HG03432 (cell line): Measurements from ENCODE around the gene OLFML1.

Experiments used
- ATAC-seq: cut with Tn5 transposase; IDR thresholded peaks from one replicate; pipeline ENCODE4 v1.9.1; 2021; ENCODE audit warnings: mild to moderate bottlenecking, moderate library complexity; ENCODE audit not compliant: unreplicated experiment

OLFML1 gene

GRCh38 chr11:7530013-7530640, 44.8 kb downstream of the OLFML1 start:
- ATAC-seq, result no peak

DNA sequence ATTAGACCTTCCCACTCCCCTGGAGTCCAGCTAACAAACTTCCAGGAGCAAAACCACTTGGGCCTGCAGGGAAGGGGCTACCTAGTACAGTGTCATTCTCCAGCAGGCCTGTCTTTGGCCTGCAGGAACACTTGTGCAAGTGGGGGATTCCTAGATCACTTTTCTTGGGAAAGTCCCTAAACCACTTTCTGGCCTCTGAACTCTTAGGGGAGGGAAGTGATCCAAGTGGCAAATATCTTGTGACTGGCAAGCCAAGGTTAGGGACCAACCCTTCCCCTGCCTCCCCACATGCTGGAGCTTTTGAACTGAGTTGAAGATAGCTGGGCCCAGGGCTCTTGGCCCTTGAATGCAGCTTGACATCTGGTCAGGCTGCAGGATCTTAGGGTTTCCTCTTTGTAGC, 45.7 kb downstream of the OLFML1 start:
- peak; percentile 28 for ATAC-seq

DNA sequence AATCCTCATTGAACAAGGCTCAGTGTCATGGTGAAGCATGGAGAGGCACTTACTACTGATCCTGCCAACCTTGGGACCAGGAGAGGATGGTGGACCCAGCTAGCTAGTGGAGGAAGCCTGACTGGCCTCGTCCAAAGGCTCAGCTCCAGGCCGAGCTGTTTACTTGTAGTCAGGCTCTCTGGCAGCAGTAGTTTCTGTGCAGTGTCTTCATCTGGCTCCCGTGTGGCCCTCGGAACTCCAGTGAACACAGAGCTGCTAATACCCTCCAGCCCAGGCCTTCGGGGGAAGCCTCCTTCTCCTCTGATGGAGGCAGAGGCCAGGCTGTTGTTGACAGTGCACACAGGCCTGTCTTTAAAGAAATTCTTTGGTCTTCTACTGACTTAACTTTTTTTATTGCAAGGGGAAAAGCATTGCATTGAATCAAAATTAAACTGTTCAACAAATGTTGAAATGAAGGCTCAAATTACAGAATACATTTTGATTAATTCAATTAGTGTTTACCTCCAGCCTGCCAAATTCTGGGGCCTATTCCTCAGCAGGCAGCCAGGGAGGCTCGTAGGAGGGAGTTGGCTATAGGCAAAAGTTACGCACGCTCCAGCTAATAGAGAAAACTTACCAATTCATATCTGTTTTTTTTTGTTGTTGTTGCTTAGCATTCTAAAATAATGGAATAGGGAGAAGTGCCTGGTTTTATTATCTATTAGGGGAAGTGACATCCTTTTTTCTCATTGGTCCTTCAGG, 47.3 kb downstream of the OLFML1 start:
- ATAC-seq, result no peak

DNA sequence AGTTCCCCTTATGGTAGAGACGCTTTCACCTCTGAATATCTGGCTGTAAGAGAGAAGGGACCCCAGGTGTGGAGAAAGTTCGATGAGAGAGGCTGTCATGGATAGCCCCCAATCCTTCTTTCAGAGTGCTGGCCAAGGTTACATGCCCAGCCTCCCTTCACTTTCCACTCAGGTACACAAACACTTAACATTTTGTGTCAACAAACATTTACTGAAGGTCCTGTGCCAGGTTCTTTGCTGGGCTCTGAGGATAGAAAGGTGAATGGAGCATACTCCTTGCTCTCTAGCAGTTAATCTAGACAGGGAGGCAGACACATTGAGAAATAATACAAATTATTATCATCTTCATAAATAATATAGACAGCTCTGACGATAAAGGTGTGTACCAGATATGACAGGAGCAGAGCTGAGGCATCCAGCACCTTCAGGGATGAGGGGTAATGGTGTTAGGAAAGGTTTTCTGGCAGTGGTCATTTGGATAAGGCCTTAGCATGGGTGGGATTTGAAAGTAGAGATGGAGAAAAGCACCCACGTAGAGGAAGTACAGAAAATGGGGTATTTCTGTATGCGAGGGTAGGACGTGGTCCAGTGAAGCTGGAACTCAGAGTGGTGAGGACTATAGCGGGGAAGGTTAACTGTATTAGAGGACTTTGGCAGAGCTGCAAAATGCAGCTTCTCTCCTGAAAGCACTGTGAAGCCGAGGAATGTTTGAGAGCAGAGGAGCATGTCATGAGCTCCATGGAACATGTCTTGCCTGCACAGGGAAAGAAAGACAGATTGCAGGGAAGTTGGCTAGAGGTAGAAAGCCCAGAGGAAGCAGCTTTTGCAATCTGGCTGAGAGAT, 48.1 kb downstream of the OLFML1 start:
- ATAC-seq, result peak; percentile 46

- peak; percentile 74 for ATAC-seq
These were observed 48.7 kb downstream of the OLFML1 start for GRCh38 chr11:7534042-7534378.

DNA sequence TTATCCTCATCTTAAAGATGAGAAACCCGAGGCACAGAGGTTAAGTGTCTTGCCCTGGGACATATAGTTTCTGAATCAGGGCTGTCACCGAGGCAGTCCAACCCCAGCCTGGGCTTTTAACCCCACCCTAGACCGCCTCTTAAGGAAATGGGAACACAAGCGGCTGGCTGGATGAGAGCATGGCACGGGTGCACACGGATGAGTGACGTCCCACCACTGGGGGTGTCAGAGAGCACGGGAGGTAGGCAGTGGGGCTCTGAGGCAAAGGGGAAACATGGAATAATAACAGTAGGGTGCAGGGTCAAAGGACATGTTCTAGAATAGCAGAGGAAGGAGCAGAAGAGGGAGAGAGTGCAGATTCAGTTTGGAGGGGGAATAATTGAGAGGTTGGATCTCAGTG, 50.8 kb downstream of the OLFML1 start:
- ATAC-seq, result no peak

DNA sequence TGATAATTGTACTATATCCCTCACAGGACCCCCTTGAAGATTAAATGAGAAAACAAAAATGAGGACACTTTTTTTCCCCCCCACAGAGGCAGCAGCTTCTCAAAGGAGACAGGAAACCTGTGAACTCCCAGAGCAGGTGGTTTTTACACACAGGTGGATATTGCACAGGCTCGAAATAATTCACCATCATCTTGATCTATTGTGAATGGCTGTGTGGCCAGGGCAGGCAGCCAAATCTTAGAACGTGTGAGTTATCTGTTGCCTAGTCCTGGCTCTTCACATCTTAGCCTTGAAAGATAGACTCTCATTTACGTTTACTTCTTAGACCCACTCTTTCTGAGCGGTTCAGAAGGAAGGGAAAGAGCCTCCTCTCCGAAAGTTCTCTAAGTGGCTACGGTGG, 52.0 kb downstream of the OLFML1 start:
- ATAC-seq, result no peak

GRCh38 chr11:7538031-7538430, 52.7 kb downstream of the OLFML1 start:
- ATAC-seq, result no peak

- ATAC-seq, result no peak
These were observed 53.5 kb downstream of the OLFML1 start for GRCh38 chr11:7538466-7539454.

DNA sequence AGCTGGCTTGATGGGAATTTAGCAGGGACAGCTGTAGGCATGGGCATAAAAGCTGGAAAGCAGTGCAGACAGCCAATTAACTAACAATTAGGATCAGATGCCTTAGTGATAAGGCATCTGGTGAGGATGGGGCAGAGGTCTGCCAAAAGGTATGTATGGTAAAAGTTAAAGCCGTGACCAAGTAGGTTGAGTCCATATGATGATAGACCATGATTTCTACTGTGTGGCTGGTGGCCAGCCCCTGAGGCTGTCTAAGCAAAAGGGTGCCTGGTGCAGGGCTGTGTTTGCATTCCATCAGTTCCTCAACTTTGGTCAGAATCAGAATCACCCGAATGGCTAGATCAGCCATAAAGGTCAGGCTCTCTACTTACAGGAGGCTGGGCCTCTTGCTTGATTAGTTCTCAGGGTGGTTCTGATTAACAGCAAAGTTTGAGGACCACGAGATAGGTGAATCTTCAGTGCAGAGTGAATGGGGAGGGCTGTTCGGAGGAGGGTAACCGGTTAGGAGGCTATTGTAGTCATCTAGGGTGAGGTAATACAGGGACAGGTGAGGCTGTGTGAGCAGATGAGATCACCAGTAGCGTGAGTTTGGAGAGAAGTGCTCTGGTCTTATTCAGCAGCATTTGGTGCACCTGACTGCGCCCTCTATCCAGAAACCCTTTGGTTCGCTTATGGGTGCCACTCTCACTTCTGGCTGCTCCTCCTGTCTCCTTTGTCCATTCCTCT, 55.7 kb downstream of the OLFML1 start:
- ATAC-seq, result no peak

DNA sequence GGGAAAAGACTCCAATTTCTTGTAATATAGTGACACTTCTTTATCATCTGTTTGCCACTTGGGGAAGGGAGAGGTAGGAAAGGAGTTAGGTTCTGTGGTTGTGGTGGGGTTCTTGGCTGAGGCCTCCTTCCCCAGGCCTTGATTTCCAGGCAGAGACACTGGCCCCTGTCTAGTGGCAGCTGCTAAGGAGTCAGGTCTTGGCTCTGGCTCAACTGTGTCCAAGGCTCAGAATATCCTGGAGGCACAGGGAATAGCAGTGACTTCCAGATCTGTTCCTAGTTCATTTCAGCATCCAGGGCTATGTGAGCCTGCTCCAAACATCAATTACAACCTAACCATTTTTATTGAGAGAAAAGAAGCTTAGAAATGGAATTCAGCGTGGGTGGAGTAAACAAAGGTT, 58.0 kb downstream of the OLFML1 start:
- ATAC-seq, result no peak

GRCh38 chr11:7544021-7544420, 58.7 kb downstream of the OLFML1 start:
- ATAC-seq, result no peak

DNA sequence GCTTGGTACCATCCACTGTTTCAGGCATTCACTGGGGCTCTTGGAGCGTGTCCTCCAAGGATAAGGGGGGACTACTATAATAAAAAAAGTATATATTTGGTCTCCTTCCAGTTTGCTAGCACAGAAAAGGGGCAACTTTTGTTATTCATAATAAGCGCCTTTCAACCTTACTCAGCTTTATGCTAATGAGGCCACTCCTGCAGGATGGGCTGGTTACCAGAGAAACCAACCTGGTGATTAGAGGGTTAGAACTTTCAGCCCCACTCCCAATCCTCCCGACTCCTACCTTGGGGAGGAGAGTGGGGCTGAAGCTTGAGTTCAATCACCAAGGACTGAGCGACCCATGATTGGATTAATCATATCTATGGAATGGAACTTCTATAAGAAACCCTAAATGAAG, 60.3 kb downstream of the OLFML1 start:
- no peak for ATAC-seq

DNA sequence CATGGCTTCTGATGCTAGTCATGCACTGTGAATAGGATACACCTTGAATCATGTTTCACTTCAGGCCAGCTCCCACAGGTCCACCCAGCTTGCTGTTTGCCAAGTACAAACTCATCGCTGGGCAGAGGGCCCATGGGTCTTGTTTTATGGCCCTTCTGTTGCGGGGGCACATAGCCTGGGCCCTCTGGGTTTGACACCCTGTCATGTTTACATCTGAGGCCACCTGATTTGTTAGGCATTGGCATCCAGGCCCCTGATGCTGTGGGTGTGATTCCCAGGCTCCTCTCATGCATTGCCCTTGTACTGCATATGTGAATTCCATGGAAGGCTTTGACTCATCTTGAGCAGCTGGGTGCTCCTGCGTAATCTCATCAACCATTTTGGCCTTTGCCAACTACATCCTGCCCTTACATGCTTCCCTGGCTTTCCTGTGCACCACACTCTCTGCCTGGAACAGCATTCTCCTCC, 61.1 kb downstream of the OLFML1 start:
- ATAC-seq, result no peak

DNA sequence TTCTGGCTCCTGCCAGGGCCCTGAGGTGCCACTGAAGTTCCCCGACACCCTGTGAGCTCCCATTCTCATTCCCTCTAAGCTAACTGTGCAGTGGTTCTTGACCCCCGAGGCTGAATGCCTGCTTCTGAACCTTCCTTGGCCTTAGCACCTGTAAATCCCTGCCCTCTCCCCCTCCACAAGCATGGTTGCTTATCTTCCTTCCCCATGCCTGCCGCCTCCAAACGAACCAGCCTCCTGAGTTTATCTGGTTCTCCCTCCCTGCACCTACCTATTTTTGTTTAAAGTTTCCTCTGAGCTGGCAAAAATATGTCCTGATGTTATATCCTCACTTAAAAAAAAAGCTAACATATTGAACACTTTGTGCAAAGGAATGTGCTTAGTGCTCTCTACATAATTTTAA, 62.4 kb downstream of the OLFML1 start:
- ATAC-seq, result no peak

GRCh38 chr11:7548659-7549274, 63.5 kb downstream of the OLFML1 start:
- peak; percentile 91 for ATAC-seq

GRCh38 chr11:7549681-7550080, 64.4 kb downstream of the OLFML1 start:
- ATAC-seq, result no peak

GRCh38 chr11:7551571-7551970, 66.3 kb downstream of the OLFML1 start:
- ATAC-seq, result no peak

DNA sequence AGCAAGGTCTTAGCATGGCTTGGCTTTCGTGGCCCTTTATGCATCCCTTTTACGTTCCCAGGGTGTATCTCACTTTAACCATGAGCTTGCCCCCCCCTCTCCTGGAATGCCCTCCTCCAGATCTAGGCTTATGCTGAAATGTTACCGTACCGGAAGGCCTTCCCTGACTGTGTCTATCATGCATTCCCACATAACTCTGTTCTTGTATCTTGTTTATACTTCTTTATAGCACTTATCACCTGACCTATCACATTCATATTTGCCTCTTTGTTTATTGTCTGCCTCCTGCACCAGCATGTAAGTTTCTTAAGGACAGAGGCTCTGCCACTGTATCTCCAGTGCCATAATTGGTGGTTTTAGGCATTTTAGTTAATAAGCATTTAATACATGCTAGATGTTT, 67.4 kb downstream of the OLFML1 start:
- ATAC-seq, result no peak
